Karpas-422 (cell line): ENCODE results near the gene GHR. TPM values are rescaled to one million over a fixed set of nuclear protein-coding genes. Genes with fewer than 3 reads are reported as not detected.

Source experiments
- DNase-seq: peaks from one replicate; pipeline ENCODE4 v3.0.0-alpha.2; 2015
- H2AFZ ChIP-seq: fragments of 200-600 bp; sonication (generic); 2 replicates; pipeline ENCODE4 v1.6.1; 2014; ENCODE audit warnings: antibody characterized with exemption, low read length, mixed read lengths
- H3K27ac ChIP-seq: fragments of 200-600 bp; sonication (generic); 2 replicates; pipeline ENCODE4 v1.5.1; 2014; ENCODE audit warnings: mild to moderate bottlenecking, low read length, moderate library complexity
- H3K27me3 ChIP-seq: fragments of 200-600 bp; sonication (generic); 2 replicates; pipeline ENCODE4 v1.6.1; 2014; ENCODE audit warnings: low read length, mixed read lengths
- H3K36me3 ChIP-seq: fragments of 200-600 bp; sonication (generic); 2 replicates; pipeline ENCODE4 v1.6.1; 2014; ENCODE audit warnings: low read length, mixed read lengths; ENCODE audit not compliant: insufficient read depth
- H3K4me1 ChIP-seq: fragments of 200-600 bp; sonication (generic); 2 replicates; pipeline ENCODE4 v1.6.1; 2014; ENCODE audit warnings: mild to moderate bottlenecking, low read length, mixed read lengths
- H3K4me2 ChIP-seq: fragments of 200-600 bp; sonication (generic); 2 replicates; pipeline ENCODE4 v1.6.1; 2014; ENCODE audit warnings: low read length, low read depth, mild to moderate bottlenecking; ENCODE audit not compliant: poor library complexity, severe bottlenecking
- H3K4me3 ChIP-seq: fragments of 200-600 bp; sonication (generic); 2 replicates; pipeline ENCODE4 v1.5.1; 2014; ENCODE audit warnings: mild to moderate bottlenecking, antibody characterized with exemption, low read length, mixed read lengths
- H3K79me2 ChIP-seq: fragments of 200-600 bp; sonication (generic); 2 replicates; pipeline ENCODE4 v1.6.1; 2014; ENCODE audit warnings: mild to moderate bottlenecking, low read length, mixed read lengths
- H3K9ac ChIP-seq: fragments of 200-600 bp; sonication (generic); 2 replicates; pipeline ENCODE4 v1.6.0; 2014; ENCODE audit warnings: low read length
- H3K9me2 ChIP-seq: fragments of 200-600 bp; sonication (generic), shearing (Covaris generic); replicated peaks from 2 replicates; pipeline ENCODE4 v1.6.0; 2014; ENCODE audit warnings: mild to moderate bottlenecking, low read length, moderate library complexity; ENCODE audit not compliant: insufficient read depth
- H3K9me3 ChIP-seq: fragments of 300-700, 200-600 bp; sonication (generic); 2 replicates; pipeline ENCODE4 v1.6.1; 2014; ENCODE audit warnings: low read length, mixed read lengths
- H4K20me1 ChIP-seq: fragments of 200-600 bp; sonication (generic); 2 replicates; pipeline ENCODE4 v1.6.1; 2014; ENCODE audit warnings: mild to moderate bottlenecking, antibody characterized with exemption, low read length, low read depth; ENCODE audit not compliant: insufficient read depth
- total RNA-seq: library from RNA; depleted of rRNA; stranded (reverse); fragments of >200 nt; shearing (Covaris generic); gene quantifications from 2 replicates; pipeline ENCODE4 v1.2.3, GENCODE V29; 2014; ENCODE audit warnings: low replicate concordance

Gene GHR
- total RNA-seq, 1 experiment from 2014 or later, result not detected

- Histone ChIP-seq H3K9me3 (no peaks in the 10 kb centered on the region), H3K36me3 (no peaks in the 10 kb centered on the region), H3K9me2 (no peaks in the 10 kb centered on the region), H3K27me3 (no peaks in the 10 kb centered on the region), H3K79me2 (no peaks in the 10 kb centered on the region), H2AFZ (no peak overlapping the region), H3K9ac (no peak overlapping the region), H3K27ac (no peak overlapping the region), H3K4me2 (no peak overlapping the region), H3K4me3 (no peak overlapping the region), H4K20me1 (no peaks in the 10 kb centered on the region), H3K4me1 (no peaks in the 10 kb centered on the region)
- DNase-seq, result no peak
Observed at GRCh38 chr5:42626462-42626861, 203.2 kb downstream of the GHR start.

DNA sequence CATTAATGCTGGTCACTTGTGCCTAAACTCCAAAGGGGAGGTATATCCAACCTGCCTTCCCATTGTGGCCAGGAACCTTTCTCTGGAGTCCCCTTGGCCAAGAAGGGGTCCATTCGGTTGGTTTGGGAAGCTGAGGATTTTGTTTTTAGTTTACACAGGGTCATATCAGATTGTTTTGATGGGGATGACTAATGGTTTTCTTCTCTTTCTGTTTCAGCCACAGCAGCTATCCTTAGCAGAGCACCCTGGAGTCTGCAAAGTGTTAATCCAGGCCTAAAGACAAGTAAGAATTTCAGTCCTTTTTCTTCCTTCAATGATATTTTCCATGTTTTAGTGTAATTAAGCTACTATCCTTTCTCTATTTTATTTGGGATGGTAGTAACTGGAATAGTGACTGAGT is 205.6 kb downstream of the GHR start:
- H3K4me1 ChIP-seq, result no peaks in the 10 kb centered on the region
- H3K9ac ChIP-seq, result no peak overlapping the region
- no peaks in the 10 kb centered on the region for H3K9me3 ChIP-seq
- no peak overlapping the region for H2AFZ ChIP-seq
- no peak overlapping the region for H3K27ac ChIP-seq
- no peak overlapping the region for H3K4me3 ChIP-seq
- no peaks in the 10 kb centered on the region for H4K20me1 ChIP-seq
- no peaks in the 10 kb centered on the region for H3K36me3 ChIP-seq
- no peaks in the 10 kb centered on the region for H3K27me3 ChIP-seq
- no peak overlapping the region for H3K4me2 ChIP-seq
- no peak for DNase-seq
- no peaks in the 10 kb centered on the region for H3K9me2 ChIP-seq
- no peaks in the 10 kb centered on the region for H3K79me2 ChIP-seq

- no peaks in the 10 kb centered on the region for H4K20me1 ChIP-seq
- no peak overlapping the region for H3K9ac ChIP-seq
- no peak overlapping the region for H3K4me2 ChIP-seq
- no peaks in the 10 kb centered on the region for H3K9me2 ChIP-seq
- no peak overlapping the region for H3K4me3 ChIP-seq
- no peaks in the 10 kb centered on the region for H3K79me2 ChIP-seq
- no peak overlapping the region for H3K27ac ChIP-seq
- H3K9me3 ChIP-seq, result no peaks in the 10 kb centered on the region
- no peak for DNase-seq
- no peaks in the 10 kb centered on the region for H3K27me3 ChIP-seq
- H2AFZ ChIP-seq, result no peak overlapping the region
- no peaks in the 10 kb centered on the region for H3K36me3 ChIP-seq
- no peaks in the 10 kb centered on the region for H3K4me1 ChIP-seq
Observed at GRCh38 chr5:42629284-42629683, 206.0 kb downstream of the GHR start.

DNA sequence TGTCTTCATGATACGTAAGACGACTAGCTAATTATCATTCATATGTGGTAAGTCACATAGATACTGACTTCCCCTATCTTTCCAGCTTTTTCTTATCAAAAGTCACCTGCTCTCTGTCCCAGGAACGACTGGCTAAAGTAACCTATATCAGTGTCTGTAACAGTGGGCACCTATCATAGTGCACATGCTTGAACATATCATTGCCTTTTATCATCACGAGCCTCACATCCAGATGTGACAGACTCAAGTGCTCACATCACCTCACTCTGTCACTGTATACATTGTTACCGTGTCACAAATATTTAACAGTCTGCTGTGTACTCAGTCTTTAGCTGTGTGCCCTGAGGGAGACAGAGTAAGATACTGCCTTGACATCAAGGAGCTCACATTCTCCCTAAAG is 208.0 kb downstream of the GHR start:
- Histone ChIP-seq H3K4me1 (no peaks in the 10 kb centered on the region), H3K4me2 (no peak overlapping the region), H4K20me1 (no peaks in the 10 kb centered on the region), H3K4me3 (no peak overlapping the region), H3K9me2 (no peaks in the 10 kb centered on the region), H3K9me3 (no peaks in the 10 kb centered on the region), H3K9ac (no peak overlapping the region), H3K27ac (no peak overlapping the region), H3K79me2 (no peaks in the 10 kb centered on the region), H2AFZ (no peak overlapping the region), H3K36me3 (no peaks in the 10 kb centered on the region), H3K27me3 (no peaks in the 10 kb centered on the region)
- no peak for DNase-seq

DNA sequence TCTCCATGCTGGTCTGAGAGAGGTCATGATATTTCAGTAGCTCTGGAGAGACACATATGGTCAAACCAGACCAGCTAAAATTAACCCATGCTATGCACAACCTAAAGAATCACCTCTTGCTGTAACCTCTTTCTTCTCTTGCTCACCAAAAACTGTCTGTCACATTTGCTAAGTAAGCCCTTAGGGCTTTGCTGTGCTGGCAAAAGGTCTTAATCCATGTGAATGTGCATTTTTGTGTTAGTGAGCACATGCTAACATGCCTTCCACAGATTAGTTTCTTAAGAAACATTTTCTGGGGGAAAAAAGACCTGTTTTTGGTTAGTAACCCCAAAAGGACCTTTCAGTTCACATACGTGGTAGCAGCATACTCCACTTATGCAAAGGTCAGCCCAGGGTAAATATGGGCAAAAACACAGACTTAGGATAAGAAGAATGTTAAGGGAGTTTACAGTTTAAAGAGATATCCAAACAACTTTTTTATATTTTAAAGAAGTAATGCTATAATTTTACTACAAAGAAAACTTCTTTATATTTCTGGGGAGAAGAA is 209.2 kb downstream of the GHR start:
- DNase-seq, result no peak
- Histone ChIP-seq H3K4me3 (no peak overlapping the region), H3K36me3 (no peaks in the 10 kb centered on the region), H3K79me2 (no peaks in the 10 kb centered on the region), H3K9me3 (no peaks in the 10 kb centered on the region), H2AFZ (no peak overlapping the region), H3K9me2 (no peaks in the 10 kb centered on the region), H3K4me1 (no peaks in the 10 kb centered on the region), H3K27me3 (no peaks in the 10 kb centered on the region), H3K9ac (no peak overlapping the region), H3K27ac (no peak overlapping the region), H3K4me2 (no peak overlapping the region), H4K20me1 (no peaks in the 10 kb centered on the region)

DNA sequence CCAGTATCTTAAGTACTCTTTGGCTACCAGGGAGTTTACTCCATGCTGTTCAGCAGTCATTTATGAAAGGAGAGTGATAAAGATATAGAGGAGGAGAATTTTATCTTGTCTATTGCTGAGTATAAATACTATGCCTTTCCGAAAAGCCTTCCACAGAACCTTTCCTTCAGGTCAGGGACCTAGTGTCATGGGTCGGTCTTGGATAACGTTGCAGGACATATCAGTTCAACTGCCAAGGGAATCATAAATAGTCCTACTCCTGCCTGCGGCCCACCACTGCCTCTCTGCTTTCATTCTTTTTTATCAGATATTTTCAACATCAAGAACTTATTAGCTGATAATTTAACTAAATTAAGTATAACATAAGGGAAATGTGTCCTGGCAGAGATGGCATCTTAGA is 211.3 kb downstream of the GHR start:
- Histone ChIP-seq H3K4me2 (no peak overlapping the region), H3K9ac (no peak overlapping the region), H3K9me3 (no peaks in the 10 kb centered on the region), H3K36me3 (no peaks in the 10 kb centered on the region), H3K4me3 (no peak overlapping the region), H3K27ac (no peak overlapping the region), H3K4me1 (no peaks in the 10 kb centered on the region), H2AFZ (no peak overlapping the region), H4K20me1 (no peaks in the 10 kb centered on the region), H3K27me3 (no peaks in the 10 kb centered on the region), H3K79me2 (no peaks in the 10 kb centered on the region), H3K9me2 (no peaks in the 10 kb centered on the region)
- no peak for DNase-seq

DNA sequence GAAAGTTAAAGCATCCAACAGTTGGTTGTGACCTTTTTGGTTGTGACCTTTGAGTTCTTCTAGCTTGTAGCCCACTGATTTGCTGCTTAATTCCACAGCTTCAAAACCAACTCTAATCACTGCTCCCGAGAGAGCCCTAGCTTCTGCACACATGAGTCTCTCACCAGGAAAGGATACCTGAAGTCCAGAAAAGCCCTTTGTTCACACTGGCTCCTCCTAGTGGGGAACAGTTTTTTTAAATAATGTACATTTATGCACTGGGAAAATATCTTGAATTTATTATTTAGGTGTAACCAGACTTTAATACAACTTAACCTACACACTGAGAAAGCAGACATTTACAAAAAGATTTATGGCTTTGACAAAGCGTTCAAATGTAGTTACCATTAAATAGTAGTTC is 213.2 kb downstream of the GHR start:
- H3K4me2 ChIP-seq, result no peak overlapping the region
- H3K4me1 ChIP-seq, result no peaks in the 10 kb centered on the region
- no peak overlapping the region for H2AFZ ChIP-seq
- H3K36me3 ChIP-seq, result no peaks in the 10 kb centered on the region
- no peak overlapping the region for H3K4me3 ChIP-seq
- no peaks in the 10 kb centered on the region for H3K79me2 ChIP-seq
- H3K27me3 ChIP-seq, result no peaks in the 10 kb centered on the region
- no peak overlapping the region for H3K27ac ChIP-seq
- H3K9me2 ChIP-seq, result no peaks in the 10 kb centered on the region
- peak; percentile 67 for DNase-seq
- H4K20me1 ChIP-seq, result no peaks in the 10 kb centered on the region
- H3K9me3 ChIP-seq, result no peaks in the 10 kb centered on the region
- no peak overlapping the region for H3K9ac ChIP-seq

DNA sequence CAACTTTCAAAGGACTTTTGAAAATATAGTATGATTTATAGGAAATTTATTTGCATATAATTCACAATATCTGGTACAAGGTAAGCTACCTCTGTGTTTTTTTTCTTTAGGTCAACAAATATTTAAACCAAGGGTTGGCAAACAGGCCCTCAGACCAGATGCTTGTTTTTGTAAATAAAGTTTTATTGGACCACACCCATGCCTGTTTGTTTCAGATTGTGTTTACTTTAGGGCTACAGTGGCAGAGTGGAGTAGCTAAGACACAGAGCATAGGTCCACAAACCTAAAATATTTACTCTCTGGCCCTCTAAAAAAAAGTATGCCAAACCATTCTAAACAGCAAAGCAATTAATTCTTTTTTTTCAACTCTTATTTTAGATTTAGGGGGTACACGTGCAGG is 213.7 kb downstream of the GHR start:
- H3K79me2 ChIP-seq, result no peaks in the 10 kb centered on the region
- no peaks in the 10 kb centered on the region for H4K20me1 ChIP-seq
- H2AFZ ChIP-seq, result no peak overlapping the region
- H3K4me1 ChIP-seq, result no peaks in the 10 kb centered on the region
- no peaks in the 10 kb centered on the region for H3K9me2 ChIP-seq
- no peak for DNase-seq
- no peak overlapping the region for H3K27ac ChIP-seq
- no peak overlapping the region for H3K4me3 ChIP-seq
- H3K9me3 ChIP-seq, result no peaks in the 10 kb centered on the region
- no peaks in the 10 kb centered on the region for H3K27me3 ChIP-seq
- no peaks in the 10 kb centered on the region for H3K36me3 ChIP-seq
- H3K4me2 ChIP-seq, result no peak overlapping the region
- no peak overlapping the region for H3K9ac ChIP-seq

- Histone ChIP-seq H3K36me3 (no peaks in the 10 kb centered on the region), H3K4me1 (no peaks in the 10 kb centered on the region), H3K4me3 (no peak overlapping the region), H3K27me3 (no peaks in the 10 kb centered on the region), H4K20me1 (no peaks in the 10 kb centered on the region), H3K9me2 (no peaks in the 10 kb centered on the region), H3K79me2 (no peaks in the 10 kb centered on the region), H2AFZ (no peak overlapping the region), H3K9ac (no peak overlapping the region), H3K9me3 (no peaks in the 10 kb centered on the region), H3K4me2 (no peak overlapping the region), H3K27ac (no peak overlapping the region)
- DNase-seq, result no peak
Observed at GRCh38 chr5:42638972-42639371, 215.7 kb downstream of the GHR start.
